ENCODE results near the gene SIMC1.

GRCh38 chr5:176339304-176339703 is 101.1 kb downstream of the SIMC1 start:
- TF ChIP-seq CTCF (IDR thresholded peaks at IDR 0.05; ENCODE audit: low read length) (no peak), EZH2 (optimal IDR thresholded peaks at IDR 0.05; ENCODE audit: low read depth, low read length) (no peak)

Data from MM.1S (cell line).